HS-27A (cell line): ENCODE data around the gene TPT1.
"Not testable (repeated sequence)": the region's sequence is repeated elsewhere in the genome, so short reads cannot be mapped to it uniquely, and the experiment has no call there.

Source experiments
- DNase-seq: peaks from one replicate; pipeline ENCODE4 v3.0.0-alpha.2; 2012; ENCODE audit warnings: low read depth, missing footprints

TPT1 gene

DNA sequence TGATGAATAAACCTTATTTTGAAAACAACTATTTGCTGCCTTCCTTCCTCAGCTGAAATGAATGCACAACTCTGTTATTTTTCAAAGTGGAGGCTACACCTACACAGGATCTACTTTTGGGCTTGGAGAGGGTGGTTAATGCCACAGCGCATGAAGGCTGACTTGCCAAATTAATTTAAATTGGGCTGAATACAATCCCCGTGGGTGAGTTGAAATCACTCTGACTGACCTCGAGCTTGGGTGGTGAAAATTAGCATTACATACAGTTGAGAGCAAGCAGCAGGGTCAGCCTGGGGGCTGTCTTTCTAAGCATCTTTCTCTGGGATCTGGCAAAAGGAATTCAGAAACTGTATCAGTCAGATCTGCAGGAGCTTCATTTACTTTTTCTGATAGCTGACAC, 38.5 kb downstream of the TPT1 start:
- no peak for DNase-seq

DNA sequence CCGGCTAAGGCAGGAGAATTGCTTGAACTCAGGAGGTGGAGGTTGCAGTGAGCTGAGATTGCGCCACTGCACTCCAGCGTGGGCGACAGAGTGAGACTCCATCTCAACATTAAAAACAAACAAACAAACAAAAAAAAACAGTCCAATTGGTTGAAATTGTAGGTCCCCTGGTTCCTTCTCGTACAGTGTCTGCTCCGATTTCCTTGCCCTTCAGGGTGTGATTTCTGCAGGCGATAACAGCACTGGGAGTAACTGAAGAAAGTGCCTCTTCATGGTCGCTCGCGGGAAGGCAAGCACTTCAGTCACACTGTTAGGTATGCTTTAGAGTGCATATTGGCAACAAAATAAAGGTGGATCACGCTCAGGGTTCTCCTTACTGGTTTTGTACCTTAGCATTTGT, 39.7 kb downstream of the TPT1 start:
- no peak for DNase-seq

GRCh38 chr13:45300190-45300985, 40.6 kb downstream of the TPT1 start:
- DNase-seq: no peak

DNA sequence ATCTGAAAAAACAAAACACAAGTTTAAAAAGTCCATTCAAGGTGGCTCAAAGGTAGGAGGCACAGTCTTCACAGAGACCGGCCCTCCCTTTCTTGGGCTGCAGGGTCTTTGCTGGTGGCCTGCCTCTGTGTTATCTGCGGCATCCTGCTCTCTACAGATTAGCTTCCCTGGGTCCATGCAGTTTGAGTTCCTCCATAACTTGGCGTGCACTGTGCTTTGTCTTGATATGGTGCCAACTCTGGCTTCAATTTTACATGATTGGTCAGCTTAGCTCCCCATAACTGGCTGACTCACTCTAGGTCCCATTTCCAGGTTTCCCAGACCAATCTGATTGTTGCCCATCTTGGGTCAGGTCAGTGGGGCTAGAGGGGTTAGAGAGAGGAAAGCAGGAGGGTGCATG, 41.8 kb downstream of the TPT1 start:
- DNase-seq: no peak

- not testable (repeated sequence) for DNase-seq
These were observed 42.4 kb downstream of the TPT1 start for GRCh38 chr13:45298550-45298949.

GRCh38 chr13:45298206-45298505, 42.8 kb downstream of the TPT1 start:
- no peak for DNase-seq

GRCh38 chr13:45297456-45298205, 43.4 kb downstream of the TPT1 start:
- no peak for DNase-seq

- no peak for DNase-seq
These were observed 44.7 kb downstream of the TPT1 start for GRCh38 chr13:45296259-45296658.

DNA sequence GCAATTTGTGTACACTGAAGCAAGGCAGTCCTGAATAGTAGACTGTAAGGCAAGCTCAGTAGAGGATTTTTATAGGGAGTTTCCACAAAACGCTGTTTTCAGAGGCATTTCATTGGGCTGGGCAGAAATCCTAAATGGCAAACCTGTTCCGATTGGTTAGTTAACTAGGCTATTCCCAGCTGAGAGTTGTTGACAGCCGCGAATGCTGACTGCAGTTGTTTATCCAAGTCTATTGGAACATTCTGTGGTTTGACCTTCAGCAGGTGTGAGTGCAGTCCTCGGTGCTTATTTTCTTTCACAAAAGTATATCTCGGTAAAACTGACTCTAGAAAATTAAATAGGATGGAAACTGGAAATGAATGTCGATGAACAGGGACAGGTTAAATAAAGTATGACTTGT, 45.4 kb downstream of the TPT1 start:
- no peak for DNase-seq

GRCh38 chr13:45292176-45292575, 48.8 kb downstream of the TPT1 start:
- no peak for DNase-seq

DNA sequence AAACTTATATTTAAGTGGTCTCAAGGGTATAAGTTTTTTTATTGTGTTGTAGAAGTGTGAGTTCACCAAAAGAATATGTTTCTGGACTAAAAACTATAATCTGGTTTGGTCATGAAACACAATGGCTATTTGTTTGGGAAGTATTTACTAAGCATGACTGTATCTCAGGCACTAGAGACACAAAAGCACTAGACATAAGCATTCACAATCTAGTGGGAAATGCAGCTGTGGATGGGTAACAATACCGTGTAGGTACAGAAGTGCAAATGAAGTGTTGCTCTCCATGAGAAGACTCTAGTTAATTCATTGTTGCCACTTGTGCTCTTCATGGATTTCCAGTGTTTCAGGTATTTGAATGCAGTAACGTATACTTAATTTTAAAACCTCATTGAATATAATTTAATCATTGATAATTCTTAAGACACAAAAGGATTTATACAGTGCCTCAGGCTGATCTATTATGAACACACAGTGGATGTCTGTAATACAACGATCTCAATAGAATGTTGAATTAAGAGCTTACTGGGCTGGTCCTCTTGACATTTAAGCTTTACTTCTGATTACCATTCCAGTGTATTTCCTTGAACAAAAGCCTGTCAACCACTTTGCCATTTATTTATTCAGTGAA, 50.9 kb downstream of the TPT1 start:
- DNase-seq: no peak
